Measurements from ENCODE around the gene GMPR2.

The GMPR2 gene

GRCh38 chr14:24187539-24187915, 45.2 kb upstream of the GMPR2 start:
- no peak for DNase-seq (ENCODE audit: low read depth)
- H3K4me3 ChIP-seq (ENCODE audit: low read length), result peak overlapping the region; percentile 83
- TF ChIP-seq CTCF (conservative IDR thresholded peaks at IDR 0.05; ENCODE audit: low read length), result no peak

GRCh38 chr14:24188251-24189058, 44.3 kb upstream of the GMPR2 start, which contains the start of gene IPO4:
IPO4 (minus strand) TSS chr14:24188816; CDS start chr14:24188787, 29 bp downstream.
- peak; percentile 98 for DNase-seq (ENCODE audit: low read depth)
- peak within 1 kb of the TSS; percentile 83 for H3K4me3 ChIP-seq (ENCODE audit: low read length)
- no peak for TF ChIP-seq CTCF (conservative IDR thresholded peaks at IDR 0.05; ENCODE audit: low read length)

GRCh38 chr14:24189059-24189375, 43.7 kb upstream of the GMPR2 start:
- peak overlapping the region; percentile 30; the same call in 1 of the 2 replicates for H3K4me3 ChIP-seq (ENCODE audit: low read length)
- no peak for TF ChIP-seq CTCF (conservative IDR thresholded peaks at IDR 0.05; ENCODE audit: low read length)
- no peak for DNase-seq (ENCODE audit: low read depth)

- no peak for DNase-seq (ENCODE audit: low read depth)
- no peak overlapping the region for H3K4me3 ChIP-seq (ENCODE audit: low read length)
- no peak for TF ChIP-seq CTCF (conservative IDR thresholded peaks at IDR 0.05; ENCODE audit: low read length)
Observed at GRCh38 chr14:24189460-24189859, 43.3 kb upstream of the GMPR2 start.

GRCh38 chr14:24190416-24190815, 42.3 kb upstream of the GMPR2 start:
- TF ChIP-seq CTCF (conservative IDR thresholded peaks at IDR 0.05; ENCODE audit: low read length), result no peak
- no peak overlapping the region for H3K4me3 ChIP-seq (ENCODE audit: low read length)
- DNase-seq (ENCODE audit: low read depth), result no peak

- no peak overlapping the region for H3K4me3 ChIP-seq (ENCODE audit: low read length)
- TF ChIP-seq CTCF (conservative IDR thresholded peaks at IDR 0.05; ENCODE audit: low read length), result no peak
- no peak for DNase-seq (ENCODE audit: low read depth)
Observed at GRCh38 chr14:24192933-24193332, 39.8 kb upstream of the GMPR2 start.

- peak overlapping the region; percentile 93 for H3K4me3 ChIP-seq (ENCODE audit: low read length)
- no peak for TF ChIP-seq CTCF (conservative IDR thresholded peaks at IDR 0.05; ENCODE audit: low read length)
- DNase-seq (ENCODE audit: low read depth), result no peak
Observed at GRCh38 chr14:24194186-24194872, 38.4 kb upstream of the GMPR2 start.

Measured in AG10803 (cell line).